Nucleus accumbens (tissue), 56 donors: ENCODE measurements around the gene VSIG10L.

Experiments
- DNase-seq, 56 donors: peaks; one replicate each; lab custom pipeline; 2025; lab: John Stamatoyannopoulos, UW

Gene VSIG10L

DNA sequence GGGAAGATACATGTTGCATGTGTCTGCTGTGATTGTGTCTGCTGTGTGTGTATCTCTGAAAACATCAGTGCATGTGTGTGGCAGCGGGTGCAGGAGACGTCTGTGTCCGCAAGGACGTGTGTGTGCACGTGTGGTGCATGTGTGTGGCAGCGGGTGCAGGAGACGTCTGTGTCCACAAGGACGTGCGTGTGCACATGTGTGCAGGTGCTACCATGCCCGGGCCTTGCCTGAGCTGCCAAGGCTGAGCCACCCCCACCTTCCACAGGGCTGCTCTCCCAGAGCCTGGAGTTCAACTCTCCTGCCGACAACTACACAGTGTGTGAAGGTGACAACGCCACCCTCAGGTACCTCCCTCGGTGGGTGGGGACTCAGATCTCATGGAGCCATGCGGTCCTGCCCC lies 20.1 kb downstream of the VSIG10L start:
- no peak for DNase-seq

DNA sequence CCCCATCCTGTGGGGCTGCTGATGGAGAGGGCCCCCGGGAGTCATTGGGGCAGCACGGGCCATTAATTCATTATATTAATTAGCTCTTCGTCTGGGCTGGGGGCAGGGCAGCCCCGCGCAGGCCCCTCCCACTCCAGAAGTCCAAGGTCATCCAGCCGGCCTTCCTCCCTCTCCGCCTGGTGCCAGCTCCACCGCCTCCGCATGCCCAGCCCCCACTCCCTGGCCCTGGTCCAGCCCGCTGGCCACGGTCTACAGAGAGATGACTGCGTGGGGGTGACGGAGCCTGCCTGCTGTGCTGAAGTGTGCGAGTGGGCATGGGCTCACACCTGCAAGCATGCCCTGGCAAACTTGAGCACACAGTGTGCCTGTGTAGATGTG lies 21.7 kb downstream of the VSIG10L start:
- peak in 7 of 56 donors; percentile 9 to 53 (median 21) for DNase-seq

DNA sequence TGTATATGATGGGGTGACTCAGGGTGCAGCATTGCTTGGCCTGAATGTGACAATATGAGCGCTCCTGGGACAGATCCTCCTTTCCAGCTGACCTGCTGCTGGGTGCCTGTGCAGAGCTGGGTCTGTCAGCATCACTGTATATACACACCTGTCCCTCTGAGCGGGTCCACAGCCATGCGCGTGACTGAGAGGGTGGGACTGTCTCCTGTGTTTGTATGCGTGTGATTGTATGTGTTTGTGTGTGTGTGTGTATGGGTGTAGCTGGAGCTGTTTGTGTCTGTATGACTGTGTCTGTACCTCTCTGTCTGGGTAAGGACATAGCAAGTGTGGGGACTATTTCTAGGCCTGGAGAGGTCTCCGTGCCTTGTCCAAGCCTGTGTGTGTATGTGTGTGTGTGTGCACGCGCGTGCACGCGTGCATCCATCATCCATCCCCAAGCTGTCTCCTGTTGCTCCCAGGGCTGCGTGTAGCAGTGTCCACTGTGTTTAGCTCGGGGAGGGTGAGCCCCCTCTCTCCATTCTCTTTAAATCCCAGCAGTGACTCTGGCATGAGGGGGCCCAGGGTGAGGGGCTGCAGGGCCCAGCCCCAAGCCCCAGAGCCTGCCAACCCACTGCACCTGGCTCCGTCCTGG lies 22.2 kb downstream of the VSIG10L start:
- DNase-seq: no peak

DNA sequence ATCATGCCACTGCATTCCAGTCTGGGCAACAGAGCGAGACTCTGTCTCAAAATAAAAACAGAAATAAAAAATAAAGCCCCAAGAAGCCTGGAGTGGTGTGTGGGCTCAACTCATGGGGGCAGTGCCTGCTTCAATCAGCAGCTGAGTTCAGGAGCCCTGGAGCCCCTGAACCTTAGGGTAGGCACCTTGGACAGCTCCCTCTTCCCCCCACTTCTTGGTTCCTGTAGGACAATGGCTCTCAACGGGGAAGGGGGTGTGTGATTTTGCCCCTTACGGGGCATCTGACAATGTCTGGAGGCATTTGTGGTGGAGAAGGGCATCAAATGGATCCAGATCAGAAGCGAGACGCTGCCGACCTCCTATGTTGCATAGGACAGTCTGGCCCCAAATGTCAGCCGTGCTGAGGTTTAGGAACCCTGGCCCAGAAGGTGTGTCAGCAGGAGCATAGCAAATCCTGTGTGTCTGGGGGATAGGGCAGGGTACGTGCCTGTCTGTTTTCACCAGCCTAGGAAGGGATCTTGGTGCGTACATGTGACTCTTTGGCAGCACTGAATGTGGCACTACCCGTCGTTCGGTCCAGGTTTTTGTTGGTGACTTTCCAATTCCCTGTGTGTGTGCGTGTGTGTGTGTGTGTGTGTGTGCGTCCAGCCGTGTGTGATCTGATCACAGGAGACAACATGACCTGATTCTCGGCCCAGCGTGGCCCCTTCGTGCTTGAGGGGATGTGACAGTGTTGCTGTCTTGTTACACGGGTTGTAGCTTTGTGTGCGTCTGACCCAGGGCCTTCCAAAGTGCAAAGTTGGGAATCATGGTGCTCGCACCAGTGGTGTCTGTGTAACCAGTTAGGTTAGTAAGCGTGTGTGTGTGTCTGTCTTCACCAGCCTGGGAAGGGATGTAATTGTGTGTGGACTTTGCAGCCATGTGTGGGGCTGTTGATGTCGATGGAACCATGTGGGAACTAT lies 23.0 kb downstream of the VSIG10L start:
- no peak for DNase-seq

DNA sequence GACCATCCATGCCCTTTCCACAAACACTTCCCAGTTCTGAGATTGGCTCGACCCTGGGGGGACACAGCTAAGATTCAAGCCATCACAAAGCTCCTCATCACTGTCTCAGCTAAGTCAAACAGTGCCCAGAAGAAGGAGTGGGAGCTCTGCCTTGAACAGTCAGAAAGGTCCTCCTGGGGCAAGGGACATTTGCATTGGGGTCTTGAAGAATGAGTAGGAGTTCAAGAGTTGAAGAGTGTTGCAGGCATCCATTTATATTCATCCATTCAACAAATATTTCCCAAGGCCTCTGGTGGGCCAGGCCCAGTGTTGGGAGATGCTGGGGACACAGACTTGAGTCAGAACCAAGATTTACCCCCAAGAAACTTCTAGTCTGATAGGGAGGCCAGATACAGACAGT lies 24.0 kb downstream of the VSIG10L start:
- DNase-seq: no peak

DNA sequence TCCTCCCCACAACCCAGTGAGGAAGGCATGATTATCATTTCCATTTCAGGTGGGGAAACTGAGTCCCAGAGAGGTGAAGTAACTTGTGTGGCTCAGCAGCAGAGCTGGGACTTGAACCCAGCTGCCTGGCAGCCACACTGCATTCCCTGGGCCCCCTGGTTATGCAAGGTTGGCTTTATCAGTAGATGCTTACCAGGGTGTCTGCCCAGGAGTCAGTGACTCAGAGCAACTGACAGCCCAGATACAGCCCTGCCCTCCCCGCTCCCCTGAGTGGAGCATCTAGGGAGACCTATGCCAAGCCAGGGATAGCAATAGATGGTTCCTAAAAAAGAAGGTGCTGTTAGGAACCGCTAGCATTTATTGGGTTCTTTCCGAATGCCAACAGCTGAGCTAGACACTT lies 24.6 kb downstream of the VSIG10L start:
- DNase-seq: no peak

DNA sequence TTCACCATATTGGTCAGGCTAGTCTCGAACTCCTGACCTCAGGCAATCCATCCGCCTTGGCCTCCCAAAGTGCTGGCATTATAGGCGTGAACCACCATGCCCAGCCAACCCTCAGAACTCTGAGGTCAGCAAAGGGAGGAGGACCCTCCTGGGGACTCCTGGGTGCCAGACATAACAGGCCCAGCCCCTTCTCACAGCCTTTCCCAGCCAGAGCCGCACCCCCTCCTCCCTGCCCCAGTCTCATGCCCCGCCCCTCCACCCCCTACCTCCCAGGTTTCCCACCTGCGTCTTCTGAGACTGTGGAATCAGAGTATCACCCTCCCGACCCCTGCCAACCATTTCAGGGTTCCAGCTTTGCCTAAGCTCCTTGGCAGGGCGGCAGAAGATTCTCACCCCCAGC lies 25.3 kb downstream of the VSIG10L start:
- no peak for DNase-seq

DNA sequence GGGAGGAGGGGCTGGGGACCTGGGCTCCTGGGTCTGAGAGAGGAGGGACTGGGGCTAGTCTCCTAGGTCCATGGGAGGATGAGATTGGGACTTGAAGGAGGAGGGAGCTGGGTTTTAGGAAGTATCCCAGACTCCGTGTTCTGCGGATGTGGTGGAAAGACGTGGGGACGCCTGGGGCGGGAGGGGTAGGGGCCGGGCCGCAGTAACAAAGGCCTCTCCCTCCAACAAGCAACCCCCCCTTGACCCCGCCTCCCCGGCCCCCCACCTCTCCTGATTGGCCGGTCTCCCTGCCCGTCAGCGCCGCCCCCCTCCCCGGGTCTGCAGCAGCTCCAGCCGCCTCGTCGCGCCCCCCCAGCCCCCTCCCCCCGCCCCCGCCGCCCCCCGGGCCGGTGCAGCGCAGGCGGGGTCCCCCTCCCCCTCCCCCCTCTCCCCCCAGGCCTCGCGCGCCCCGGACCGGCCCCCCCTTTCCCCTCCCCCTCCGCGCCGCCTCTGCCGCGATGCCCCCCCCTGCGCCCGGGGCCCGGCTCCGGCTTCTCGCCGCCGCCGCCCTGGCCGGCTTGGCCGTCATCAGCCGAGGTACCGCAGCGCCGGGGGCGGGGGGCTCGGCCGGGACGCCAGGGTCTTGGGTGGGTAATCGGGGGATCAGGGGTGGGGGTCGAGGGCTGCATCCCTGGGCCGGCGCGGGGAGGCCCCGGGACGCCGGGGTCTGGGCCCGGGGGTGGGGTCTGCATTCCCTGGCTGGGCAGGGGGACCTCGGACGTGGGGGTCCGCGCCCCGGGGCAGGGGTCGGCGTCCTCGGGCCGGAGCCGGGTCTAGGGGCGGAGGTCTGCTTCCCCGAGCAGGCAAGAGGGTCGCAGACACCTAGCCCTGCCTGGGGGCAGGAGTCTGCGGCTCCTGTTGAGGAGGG lies 30.3 kb downstream of the VSIG10L start, which contains the start of gene IGLON5:
TSS of gene IGLON5 (plus strand) at position 294 of the 907 bp plus-strand sequence. CDS start at position 498, 204 bp downstream.
- DNase-seq: peak in 10 of 56 donors; percentile 2 to 35 (median 10)

DNA sequence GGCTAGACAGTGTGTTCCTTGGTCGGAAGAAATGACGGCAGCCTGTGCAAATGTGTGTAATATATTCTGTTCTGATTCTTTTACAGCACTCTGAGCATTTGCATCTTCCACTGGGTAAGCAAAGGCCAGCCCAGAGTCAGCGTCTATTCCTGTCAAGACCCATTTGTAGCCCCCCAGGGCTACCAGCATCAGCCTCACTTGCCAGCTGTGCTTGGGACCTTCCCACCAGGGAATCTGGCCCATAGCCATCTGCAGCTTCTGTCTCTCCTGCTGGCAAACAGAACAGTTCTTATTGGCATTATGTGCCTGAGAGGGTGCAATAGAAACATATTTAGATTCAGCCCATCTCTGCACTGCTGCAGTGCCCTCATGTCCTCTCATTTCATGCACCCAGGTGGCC lies 36.5 kb downstream of the VSIG10L start:
- no peak for DNase-seq

DNA sequence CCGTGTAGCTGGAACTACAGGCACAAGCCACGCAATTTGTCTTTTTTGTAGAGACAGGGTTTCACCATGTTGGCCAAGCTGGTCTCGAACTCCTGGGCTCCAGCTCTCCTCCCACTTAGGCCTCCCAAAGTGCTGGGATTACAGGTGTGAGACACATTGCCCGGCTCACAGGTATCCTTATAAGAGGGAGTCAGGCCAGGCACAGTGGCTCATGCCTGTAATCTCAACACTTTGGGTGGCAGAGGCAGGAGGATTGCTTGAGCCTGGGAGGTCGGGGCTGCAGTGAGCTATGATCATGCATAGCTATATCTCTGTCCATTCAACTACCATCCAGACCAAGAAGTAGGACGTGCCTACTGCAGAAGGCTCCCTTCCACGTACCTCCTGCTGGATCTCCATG lies 40.7 kb downstream of the VSIG10L start:
- DNase-seq: no peak

DNA sequence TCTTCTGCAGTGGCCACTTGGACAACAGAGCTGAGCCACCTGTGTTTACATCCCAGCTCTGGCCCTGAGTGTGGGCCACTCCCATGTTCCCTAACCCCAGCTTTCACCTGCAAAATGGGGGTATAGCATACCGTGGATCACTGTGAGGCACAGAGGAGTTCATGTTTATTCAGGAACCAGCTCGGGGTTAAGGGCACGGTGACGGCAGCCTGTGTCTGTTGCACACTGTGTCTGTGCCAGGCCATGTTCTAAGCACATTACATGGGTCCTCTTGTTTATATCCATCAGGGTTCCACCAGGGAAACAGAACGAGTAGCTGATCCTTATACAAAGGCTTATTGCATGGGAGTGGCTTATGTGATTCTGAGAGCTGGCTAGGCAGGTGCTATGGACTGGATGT lies 44.5 kb downstream of the VSIG10L start:
- DNase-seq: no peak

DNA sequence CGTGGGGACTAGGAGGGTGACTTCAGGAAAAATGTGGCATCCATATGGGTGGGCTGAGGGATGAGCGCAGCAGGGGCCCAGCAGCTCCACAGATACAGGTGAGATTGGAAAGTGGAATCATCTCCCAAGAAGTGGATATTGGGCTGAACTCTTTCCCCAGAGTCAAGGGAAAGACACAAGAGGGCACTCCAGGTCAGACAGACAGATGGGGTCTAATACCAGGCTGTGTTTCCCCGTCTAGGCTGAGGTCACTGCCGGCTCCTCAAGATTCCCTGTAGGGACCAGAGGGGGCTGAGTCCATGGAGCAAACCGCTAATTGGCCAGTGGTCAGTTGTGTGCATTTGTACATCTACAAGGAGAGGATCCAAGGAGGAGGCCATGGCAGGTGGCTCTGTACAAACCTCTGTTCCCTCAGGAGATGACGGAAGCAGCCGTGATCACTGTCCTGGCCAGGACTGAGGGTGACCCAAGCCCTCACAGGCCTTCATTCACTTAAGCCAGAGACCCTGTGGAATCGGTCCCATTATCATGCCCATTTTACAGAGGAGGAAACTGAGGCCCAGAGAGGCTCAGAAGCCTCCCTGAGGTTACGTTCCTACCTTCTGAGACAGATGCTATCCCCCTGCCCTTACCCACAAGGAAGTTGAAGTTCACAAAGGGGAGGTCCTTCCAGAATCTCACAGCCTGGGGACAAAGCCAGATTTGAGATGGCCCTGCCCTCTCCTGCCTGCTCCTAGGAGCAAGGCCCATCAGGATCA lies 45.4 kb downstream of the VSIG10L start:
- no peak for DNase-seq

DNA sequence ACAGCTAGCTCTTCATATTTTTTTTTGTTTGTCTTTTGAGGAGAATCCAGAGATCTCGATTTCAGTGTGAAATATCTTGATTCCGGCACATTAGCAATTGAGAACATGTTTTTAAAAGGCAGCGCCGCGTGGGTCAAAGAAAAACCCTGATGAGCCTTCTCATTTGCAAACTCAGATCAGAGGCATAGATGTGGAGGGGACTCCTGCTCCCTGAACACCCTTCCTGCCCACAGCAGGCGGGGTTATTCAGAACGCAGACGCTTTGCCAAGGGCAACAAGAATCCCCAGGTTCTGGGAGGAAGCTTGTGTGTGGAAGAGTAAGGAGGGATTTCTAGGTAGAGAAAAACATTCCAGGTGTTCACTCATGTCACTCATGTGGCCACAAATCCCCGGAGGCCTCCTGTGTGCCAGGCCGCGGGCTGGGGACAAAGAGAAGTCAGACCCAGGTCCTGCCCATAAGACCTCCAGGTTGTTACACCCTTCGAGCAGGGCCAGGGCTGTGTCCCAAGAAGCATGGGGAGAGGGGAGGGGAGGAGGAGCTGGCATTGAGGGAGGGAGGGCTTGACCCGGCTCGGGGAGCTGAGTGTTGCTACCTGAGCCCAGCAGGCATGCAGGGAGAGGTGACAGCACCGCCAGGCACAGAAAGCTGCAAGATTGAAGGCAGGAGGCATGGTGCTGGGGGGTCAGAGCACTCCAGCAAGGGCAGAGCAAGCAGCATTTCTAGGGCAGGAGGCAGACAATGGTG lies 46.4 kb downstream of the VSIG10L start:
- DNase-seq: no peak

DNA sequence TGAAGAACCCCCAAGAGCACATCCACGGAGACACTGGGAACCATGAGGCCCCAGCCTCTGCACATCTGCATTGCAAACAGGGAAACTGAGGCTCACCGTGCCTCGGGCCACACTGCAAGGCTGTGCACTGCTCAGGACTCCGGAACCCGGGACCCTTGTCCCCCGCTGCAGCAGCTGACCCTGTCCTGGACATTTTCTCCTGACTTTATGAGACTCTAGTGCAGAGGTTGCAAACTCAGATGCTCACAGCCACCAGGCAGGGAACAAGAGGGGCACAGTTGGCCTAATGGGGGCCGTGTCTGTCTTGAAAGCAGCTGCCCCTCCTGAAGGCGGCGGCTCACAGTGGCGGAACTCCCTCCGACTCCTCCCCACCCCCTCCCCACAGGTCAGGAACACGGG lies 47.0 kb downstream of the VSIG10L start:
- DNase-seq: no peak

DNA sequence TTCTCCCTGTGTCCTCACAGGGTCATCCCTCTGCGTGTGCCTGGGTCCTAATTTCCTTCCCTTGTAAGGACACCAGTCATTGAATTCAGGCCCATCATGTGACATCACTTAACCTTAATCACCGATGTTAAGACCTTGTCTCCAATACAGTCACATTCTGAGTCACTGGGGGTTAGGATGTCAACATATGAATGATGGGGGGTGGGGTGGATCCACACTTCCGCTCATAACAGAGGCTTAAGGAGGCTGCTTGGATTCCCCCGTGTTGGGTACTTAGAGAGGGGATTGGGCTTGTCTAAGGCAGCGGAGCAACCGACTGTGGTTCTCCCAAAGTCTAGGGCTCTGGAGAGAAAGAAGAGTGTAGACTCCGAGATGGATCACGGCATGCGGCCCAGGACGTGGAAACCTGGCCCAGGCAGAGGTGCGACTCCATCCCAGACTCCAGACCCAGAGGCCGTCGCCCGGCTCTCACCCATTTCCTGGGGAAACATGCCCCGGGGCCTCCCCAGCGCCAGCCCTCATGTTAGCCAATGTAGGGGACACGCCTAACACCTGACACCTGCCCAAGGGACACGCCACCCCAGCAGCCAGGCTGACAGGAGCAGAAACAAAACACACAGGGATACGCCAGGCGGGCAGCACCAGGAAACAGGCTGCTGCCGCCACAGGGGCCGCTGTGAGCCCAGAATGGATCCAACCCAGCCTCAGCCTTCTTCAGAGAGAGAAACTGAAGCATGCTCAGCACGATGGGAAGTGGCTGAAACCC lies 47.5 kb downstream of the VSIG10L start:
- no peak for DNase-seq

DNA sequence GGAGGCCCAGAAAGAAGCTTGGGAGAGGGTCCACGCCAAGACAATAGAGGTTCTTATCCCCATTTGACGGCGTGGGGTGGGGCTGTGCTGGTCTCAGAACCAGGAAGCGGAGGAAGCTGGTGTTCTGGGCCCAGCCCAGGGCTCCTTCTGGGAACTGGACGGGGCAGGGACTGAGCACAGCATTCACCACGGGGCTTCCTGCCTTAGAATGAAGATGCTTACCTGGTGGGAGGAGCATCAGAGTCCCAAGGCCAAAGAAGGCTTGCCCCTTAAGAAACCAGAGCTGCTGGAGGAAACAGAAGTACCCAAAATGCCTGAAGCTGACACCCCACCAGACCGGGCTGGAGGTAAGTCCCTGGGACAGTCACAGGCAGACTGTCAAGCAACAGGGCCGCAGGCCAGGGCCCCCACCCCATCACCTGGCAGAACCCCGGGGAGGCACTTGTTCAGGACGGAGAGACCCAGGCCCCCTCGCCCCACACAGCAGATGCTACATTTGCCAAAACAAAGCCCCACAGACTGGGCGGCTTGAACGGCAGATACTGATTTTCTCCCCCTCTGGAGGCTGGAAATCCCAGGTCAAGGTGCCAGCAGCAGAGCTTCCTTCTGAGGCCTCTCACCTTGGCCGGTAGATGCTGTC lies 48.2 kb downstream of the VSIG10L start:
- no peak for DNase-seq

DNA sequence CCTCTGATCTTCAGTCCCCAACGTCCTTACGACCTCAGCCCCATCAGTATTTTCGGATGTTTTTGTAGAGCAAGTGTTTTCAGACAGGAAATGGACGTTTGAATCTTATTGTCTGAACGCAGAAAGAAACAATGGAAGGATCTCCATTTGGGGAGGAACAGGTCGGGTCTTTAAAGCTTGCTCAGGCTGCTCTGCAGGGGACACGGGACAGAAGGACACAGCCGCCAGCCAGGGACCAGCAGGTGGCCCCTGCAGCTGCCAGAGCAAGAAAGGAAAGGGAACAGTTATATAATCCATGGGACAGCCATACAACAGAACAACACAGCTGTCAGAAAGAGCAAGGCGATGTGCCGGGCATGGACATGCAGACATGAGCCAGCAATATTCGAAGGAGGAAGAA lies 49.0 kb downstream of the VSIG10L start:
- DNase-seq: peak in 3 of 56 donors; percentile 1 to 17 (median 5)

DNA sequence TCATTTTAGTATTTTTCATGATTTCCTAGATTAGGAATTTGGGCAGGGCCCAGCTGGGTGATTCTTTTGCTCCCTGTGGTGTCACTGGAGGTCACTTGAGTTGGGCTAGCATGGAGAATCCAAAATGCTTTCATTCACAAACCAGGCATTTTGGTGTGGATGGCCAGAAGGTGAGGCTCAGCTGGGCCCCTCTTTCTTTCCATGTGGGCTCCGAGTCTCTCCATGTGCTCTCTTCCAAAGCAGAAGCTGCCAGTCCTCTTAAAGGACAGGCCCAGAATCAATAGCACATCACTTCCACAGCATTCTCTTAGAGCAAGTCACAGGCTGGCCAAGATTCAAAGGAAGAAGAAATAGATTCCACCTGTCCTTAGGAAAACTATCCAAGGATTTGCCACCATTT lies 52.3 kb downstream of the VSIG10L start:
- DNase-seq: no peak
